GM18867 (cell line): ENCODE results near the gene MSL3B.

Experiments
- ATAC-seq: cut with Tn5 transposase; IDR thresholded peaks from one replicate; pipeline ENCODE4 v1.9.1; 2021; ENCODE audit warnings: mild to moderate bottlenecking, moderate library complexity; ENCODE audit not compliant: unreplicated experiment

MSL3B gene

GRCh38 chr2:233818639-233819621 is 49.3 kb downstream of the MSL3B start:
- no peak for ATAC-seq

- ATAC-seq, result no peak
Observed at GRCh38 chr2:233817995-233818638, 50.1 kb downstream of the MSL3B start.

- no peak for ATAC-seq
Observed at GRCh38 chr2:233817361-233817911, 50.8 kb downstream of the MSL3B start.

- no peak for ATAC-seq
Observed at GRCh38 chr2:233816771-233817170, 51.4 kb downstream of the MSL3B start.

GRCh38 chr2:233816334-233816733 is 51.9 kb downstream of the MSL3B start:
- ATAC-seq, result no peak

GRCh38 chr2:233815861-233816260 is 52.3 kb downstream of the MSL3B start:
- ATAC-seq, result no peak
